ENCODE data around the gene RAB35. TPM values are rescaled to one million over a fixed set of nuclear protein-coding genes. Genes with fewer than 3 reads are reported as not detected.

The RAB35 gene
- total and polyA plus RNA-seq, 9 donors: 21.3 to 34.9 (median 30.9) TPM

DNA sequence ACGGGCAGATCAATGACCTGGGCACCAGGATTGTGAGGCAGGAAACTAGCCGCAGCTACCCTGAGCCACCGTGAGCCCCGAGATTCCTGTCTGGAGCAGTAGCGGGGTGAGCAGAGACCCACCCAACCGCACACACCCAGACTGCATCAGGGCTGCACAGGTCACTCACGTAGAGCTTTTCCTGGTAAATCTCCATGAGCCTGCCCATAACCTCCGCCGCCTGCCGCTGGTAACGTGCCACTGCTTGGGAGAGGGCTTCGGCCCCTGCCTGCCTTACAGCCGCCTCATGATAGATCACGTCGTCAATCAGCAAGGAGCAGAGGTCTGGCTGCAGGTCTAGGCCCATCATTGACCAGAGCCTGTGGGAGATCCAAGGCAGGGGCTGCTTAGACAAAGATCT, 38.5 kb upstream of the RAB35 start:
- H3K9me3 ChIP-seq (replicated peaks; ENCODE audit: control insufficient read depth, low read depth, low read length): no peaks in the 10 kb centered on the region
- no peaks in the 10 kb centered on the region for H3K27me3 ChIP-seq (ENCODE audit: control insufficient read depth, insufficient read depth, low read length)
- 93% methylated on average over 15 of the region's 15 CpGs for WGBS (ENCODE audit: insufficient coverage)
- H3K36me3 ChIP-seq (ENCODE audit: control insufficient read depth, insufficient read depth, low read length): peaks cover 86% of the 10 kb centered on the region
- no peak overlapping the region for H3K27ac ChIP-seq (ENCODE audit: low read length)
- no peak for DNase-seq
- no peak overlapping the region for H3K4me3 ChIP-seq (ENCODE audit: low read length)
- H3K4me1 ChIP-seq (ENCODE audit: control insufficient read depth, insufficient read depth, low read length): no peaks in the 10 kb centered on the region

DNA sequence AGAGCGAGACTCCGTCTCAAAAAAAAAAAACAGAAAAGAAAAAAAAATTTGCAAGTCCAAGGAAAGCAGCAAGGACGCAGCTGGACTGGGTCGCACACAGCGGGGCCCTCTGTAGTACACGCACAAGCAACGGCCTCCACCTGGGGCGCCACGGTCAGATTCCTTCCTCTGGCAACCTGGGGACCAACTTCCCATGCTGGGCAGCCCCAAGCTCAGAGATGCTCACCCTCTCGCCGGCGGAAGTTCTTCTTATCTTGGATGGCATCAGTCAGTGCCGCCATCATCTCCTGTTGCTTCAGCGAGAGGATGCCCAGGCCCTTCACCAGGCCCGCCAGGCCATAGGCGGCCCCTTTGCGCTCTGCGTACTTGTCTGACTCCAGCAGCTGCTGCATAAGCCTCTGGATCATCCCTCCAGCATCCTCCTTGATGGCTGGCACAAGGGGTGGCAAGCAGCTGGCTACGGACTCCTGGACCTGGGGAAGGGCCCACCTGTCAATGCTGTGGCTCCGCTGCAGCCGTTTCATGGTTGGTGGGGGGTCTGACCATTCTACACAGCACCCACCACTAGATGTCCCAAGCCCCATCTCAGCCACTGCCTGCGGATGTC, 34.5 kb upstream of the RAB35 start:
- H3K36me3 ChIP-seq (ENCODE audit: control insufficient read depth, insufficient read depth, low read length): peaks cover 88% of the 10 kb centered on the region
- H3K27me3 ChIP-seq (ENCODE audit: control insufficient read depth, insufficient read depth, low read length): no peaks in the 10 kb centered on the region
- WGBS (ENCODE audit: insufficient coverage): 96% methylated on average over 15 of the region's 22 CpGs
- H3K27ac ChIP-seq (ENCODE audit: low read length): no peak overlapping the region
- H3K4me1 ChIP-seq (ENCODE audit: control insufficient read depth, insufficient read depth, low read length): no peaks in the 10 kb centered on the region
- H3K4me3 ChIP-seq (ENCODE audit: low read length): no peak overlapping the region
- H3K9me3 ChIP-seq (replicated peaks; ENCODE audit: control insufficient read depth, low read depth, low read length): no peaks in the 10 kb centered on the region
- no peak for DNase-seq

DNA sequence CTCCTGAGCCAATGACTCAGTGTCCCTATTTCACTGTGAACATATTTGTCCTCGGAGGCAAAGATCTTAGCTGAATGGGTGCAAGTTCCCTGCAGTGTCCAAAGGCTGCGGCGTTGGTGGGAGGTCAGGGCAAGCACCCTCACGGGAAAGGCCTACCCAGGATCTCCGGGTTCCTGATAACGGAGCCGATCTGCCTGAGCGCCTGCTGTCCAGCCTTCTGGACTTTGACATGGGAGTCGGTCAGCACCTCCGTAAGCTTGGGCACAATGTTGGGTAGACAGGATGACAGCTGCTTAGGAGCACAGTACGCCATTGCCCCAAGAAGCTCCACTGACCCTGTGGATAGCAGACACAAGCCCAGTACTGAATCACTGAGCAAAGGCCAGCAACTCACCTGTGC, 31.5 kb upstream of the RAB35 start:
- peaks cover 82% of the 10 kb centered on the region for H3K36me3 ChIP-seq (ENCODE audit: control insufficient read depth, insufficient read depth, low read length)
- H3K27me3 ChIP-seq (ENCODE audit: control insufficient read depth, insufficient read depth, low read length): no peaks in the 10 kb centered on the region
- H3K4me3 ChIP-seq (ENCODE audit: low read length): no peak overlapping the region
- DNase-seq: no peak
- WGBS (ENCODE audit: insufficient coverage): 90% methylated on average over 11 of the region's 11 CpGs
- no peaks in the 10 kb centered on the region for H3K4me1 ChIP-seq (ENCODE audit: control insufficient read depth, insufficient read depth, low read length)
- H3K27ac ChIP-seq (ENCODE audit: low read length): no peak overlapping the region
- H3K9me3 ChIP-seq (replicated peaks; ENCODE audit: control insufficient read depth, low read depth, low read length): no peaks in the 10 kb centered on the region

DNA sequence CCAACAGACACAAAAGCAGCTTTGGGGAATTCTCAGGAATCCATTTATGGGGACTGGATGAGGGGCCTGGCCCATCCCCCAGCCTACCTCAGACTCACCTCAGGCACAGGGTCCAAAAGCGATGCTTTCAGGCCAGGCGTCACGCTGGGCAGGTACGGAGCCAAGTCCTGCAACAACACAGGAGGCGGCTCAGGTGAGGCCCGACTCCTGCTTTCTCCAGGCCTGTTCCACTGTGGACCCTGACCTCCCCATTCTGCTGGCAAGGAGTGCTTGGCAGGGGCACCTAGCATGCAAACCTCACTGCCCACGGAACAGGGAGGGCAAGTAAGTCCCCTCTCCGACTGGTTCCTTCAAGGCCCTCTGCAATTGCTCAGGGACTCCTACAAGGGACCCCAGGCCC, 28.6 kb upstream of the RAB35 start:
- no peak overlapping the region for H3K27ac ChIP-seq (ENCODE audit: low read length)
- no peak for DNase-seq
- WGBS (ENCODE audit: insufficient coverage): 99% methylated on average over 7 of the region's 8 CpGs
- no peaks in the 10 kb centered on the region for H3K27me3 ChIP-seq (ENCODE audit: control insufficient read depth, insufficient read depth, low read length)
- H3K36me3 ChIP-seq (ENCODE audit: control insufficient read depth, insufficient read depth, low read length): peaks cover 88% of the 10 kb centered on the region
- H3K4me1 ChIP-seq (ENCODE audit: control insufficient read depth, insufficient read depth, low read length): no peaks in the 10 kb centered on the region
- H3K4me3 ChIP-seq (ENCODE audit: low read length): no peak overlapping the region
- no peaks in the 10 kb centered on the region for H3K9me3 ChIP-seq (replicated peaks; ENCODE audit: control insufficient read depth, low read depth, low read length)

DNA sequence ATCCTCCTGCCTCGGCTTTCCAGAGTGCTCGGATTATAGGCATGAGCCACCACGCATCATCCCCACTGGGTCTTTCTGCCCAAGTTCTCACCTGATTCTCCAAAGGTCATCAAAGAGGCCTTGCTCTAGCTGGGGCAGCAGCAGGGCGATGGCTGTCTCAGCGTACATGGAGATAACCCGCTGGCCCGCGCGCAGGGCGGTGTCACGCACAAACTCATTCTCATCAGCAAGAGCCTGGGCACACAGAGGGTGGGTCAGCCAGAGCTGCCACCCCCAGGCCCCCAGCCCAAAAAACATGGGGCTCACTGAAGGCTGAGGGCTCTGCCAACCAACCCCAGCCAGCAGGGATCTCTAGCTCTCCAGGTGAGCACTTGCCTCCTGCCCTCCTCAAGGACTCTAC, 27.7 kb upstream of the RAB35 start:
- 93% methylated on average over 11 of the region's 11 CpGs for WGBS (ENCODE audit: insufficient coverage)
- DNase-seq: no peak
- no peak overlapping the region for H3K4me3 ChIP-seq (ENCODE audit: low read length)

DNA sequence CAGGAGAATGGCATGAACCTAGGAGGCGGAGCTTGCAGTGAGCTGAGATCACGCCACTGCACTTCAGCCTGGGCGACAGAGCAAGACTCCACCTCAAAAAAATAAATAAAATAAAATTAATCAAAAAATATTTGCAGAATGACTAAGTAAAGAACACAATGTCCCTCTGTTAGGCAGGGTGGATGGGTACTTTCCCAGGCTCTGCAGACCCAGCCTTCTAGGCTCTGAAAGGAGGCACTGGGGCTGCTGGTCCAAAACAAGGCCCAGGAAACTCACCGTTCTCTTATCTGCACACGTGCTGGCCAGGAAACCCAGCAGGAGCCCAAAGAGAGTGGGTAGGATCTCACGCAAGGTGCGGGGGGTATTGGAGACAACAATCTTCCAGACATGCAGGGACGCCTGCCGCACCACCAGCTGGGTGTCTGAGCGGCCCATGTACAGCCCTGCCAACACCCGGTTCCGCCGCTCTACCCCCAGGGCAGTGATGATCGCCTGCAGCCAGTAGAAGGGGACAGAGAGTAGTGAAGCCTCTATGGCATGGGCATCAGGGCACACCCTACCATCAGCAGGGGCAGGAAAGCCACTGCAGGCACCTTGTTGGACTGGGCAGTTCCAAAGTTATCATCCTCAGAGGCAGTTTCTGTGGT, 25.8 kb upstream of the RAB35 start:
- no peak overlapping the region for H3K4me3 ChIP-seq (ENCODE audit: low read length)
- H3K27me3 ChIP-seq (ENCODE audit: control insufficient read depth, insufficient read depth, low read length): no peaks in the 10 kb centered on the region
- H3K9me3 ChIP-seq (replicated peaks; ENCODE audit: control insufficient read depth, low read depth, low read length): no peaks in the 10 kb centered on the region
- no peaks in the 10 kb centered on the region for H3K4me1 ChIP-seq (ENCODE audit: control insufficient read depth, insufficient read depth, low read length)
- peaks cover 89% of the 10 kb centered on the region for H3K36me3 ChIP-seq (ENCODE audit: control insufficient read depth, insufficient read depth, low read length)
- no peak for DNase-seq
- WGBS (ENCODE audit: insufficient coverage): 95% methylated on average over 11 of the region's 14 CpGs
- no peak overlapping the region for H3K27ac ChIP-seq (ENCODE audit: low read length)

More for the DNA sequence above, 27.7 kb upstream of the RAB35 start:
- no peaks in the 10 kb centered on the region for H3K9me3 ChIP-seq (replicated peaks; ENCODE audit: control insufficient read depth, low read depth, low read length)
- no peaks in the 10 kb centered on the region for H3K27me3 ChIP-seq (ENCODE audit: control insufficient read depth, insufficient read depth, low read length)
- H3K36me3 ChIP-seq (ENCODE audit: control insufficient read depth, insufficient read depth, low read length): peaks cover 88% of the 10 kb centered on the region
- H3K4me1 ChIP-seq (ENCODE audit: control insufficient read depth, insufficient read depth, low read length): no peaks in the 10 kb centered on the region
- H3K27ac ChIP-seq (ENCODE audit: low read length): no peak overlapping the region

DNA sequence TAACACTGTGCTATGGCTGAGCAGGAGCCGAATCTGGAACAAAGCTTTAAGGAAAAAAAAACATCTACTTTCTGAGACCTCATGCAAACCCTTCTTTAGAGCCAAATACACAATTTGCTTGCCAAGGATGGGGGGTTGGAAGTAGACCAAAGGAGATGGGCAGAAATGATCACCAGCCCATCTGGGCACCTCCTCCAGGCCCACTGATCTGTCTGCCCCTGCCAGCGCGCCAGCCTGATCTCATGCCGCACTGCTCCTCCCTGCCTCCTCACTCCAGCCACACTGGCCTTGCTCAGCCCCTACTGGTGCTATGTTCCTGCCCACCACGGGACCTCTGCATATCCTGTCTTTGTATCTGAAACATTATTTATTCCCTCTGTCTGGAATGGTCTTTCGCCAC, 24.8 kb upstream of the RAB35 start:
- H3K36me3 ChIP-seq (ENCODE audit: control insufficient read depth, insufficient read depth, low read length): peaks cover 91% of the 10 kb centered on the region
- DNase-seq: no peak
- H3K4me3 ChIP-seq (ENCODE audit: low read length): no peak overlapping the region
- H3K9me3 ChIP-seq (replicated peaks; ENCODE audit: control insufficient read depth, low read depth, low read length): no peaks in the 10 kb centered on the region
- WGBS (ENCODE audit: insufficient coverage): 93% methylated on average over 5 of the region's 6 CpGs
- no peaks in the 10 kb centered on the region for H3K4me1 ChIP-seq (ENCODE audit: control insufficient read depth, insufficient read depth, low read length)
- H3K27ac ChIP-seq (ENCODE audit: low read length): no peak overlapping the region
- H3K27me3 ChIP-seq (ENCODE audit: control insufficient read depth, insufficient read depth, low read length): no peaks in the 10 kb centered on the region

DNA sequence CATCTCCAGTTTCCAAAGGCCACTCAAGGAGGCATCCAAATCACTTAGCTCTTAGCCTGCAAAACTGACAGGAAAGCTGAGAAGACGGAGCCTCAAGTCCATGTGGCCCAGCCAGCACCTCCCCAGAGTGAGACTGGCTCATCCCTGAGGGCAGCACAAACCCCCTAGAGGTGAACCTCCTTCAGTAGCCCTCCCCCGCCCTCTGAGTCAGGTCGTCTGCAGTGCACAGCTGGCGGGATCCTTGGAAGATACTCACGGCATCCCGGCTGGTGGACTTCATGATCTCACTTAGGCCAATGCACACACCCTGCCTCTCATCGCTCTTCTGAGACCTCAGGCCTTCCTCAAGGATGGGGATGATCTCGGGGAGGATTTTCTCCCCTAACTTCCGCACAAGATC, 24.1 kb upstream of the RAB35 start:
- no peaks in the 10 kb centered on the region for H3K4me1 ChIP-seq (ENCODE audit: control insufficient read depth, insufficient read depth, low read length)
- H3K9me3 ChIP-seq (replicated peaks; ENCODE audit: control insufficient read depth, low read depth, low read length): no peaks in the 10 kb centered on the region
- DNase-seq: no peak
- H3K27ac ChIP-seq (ENCODE audit: low read length): no peak overlapping the region
- 79% methylated on average over 9 of the region's 9 CpGs for WGBS (ENCODE audit: insufficient coverage)
- H3K4me3 ChIP-seq (ENCODE audit: low read length): no peak overlapping the region
- H3K36me3 ChIP-seq (ENCODE audit: control insufficient read depth, insufficient read depth, low read length): peaks cover 89% of the 10 kb centered on the region
- H3K27me3 ChIP-seq (ENCODE audit: control insufficient read depth, insufficient read depth, low read length): no peaks in the 10 kb centered on the region

DNA sequence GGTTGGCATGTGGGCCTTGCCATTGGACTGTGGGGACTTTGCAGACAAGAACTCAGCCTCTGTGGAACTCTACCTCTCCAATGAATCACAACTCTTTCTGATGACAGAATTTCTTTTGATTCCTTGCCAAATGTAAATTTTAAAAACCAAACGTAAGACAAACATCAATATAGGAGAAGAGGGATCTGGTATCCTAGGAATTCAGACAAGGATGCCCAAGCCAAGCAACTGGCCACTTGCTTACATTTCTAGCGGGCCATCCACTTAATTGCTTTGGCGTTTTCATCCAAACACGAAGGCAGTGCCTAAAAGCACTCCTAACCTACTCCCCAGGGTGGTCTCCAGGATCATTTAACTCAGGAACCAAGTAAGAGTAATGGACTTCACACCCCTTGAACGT, 23.4 kb upstream of the RAB35 start:
- no peaks in the 10 kb centered on the region for H3K27me3 ChIP-seq (ENCODE audit: control insufficient read depth, insufficient read depth, low read length)
- H3K4me3 ChIP-seq (ENCODE audit: low read length): no peak overlapping the region
- no peaks in the 10 kb centered on the region for H3K9me3 ChIP-seq (replicated peaks; ENCODE audit: control insufficient read depth, low read depth, low read length)
- no peak overlapping the region for H3K27ac ChIP-seq (ENCODE audit: low read length)
- DNase-seq: no peak
- 79% methylated on average over 3 of the region's 5 CpGs for WGBS (ENCODE audit: insufficient coverage)
- H3K36me3 ChIP-seq (ENCODE audit: control insufficient read depth, insufficient read depth, low read length): peaks cover 89% of the 10 kb centered on the region
- no peaks in the 10 kb centered on the region for H3K4me1 ChIP-seq (ENCODE audit: control insufficient read depth, insufficient read depth, low read length)

DNA sequence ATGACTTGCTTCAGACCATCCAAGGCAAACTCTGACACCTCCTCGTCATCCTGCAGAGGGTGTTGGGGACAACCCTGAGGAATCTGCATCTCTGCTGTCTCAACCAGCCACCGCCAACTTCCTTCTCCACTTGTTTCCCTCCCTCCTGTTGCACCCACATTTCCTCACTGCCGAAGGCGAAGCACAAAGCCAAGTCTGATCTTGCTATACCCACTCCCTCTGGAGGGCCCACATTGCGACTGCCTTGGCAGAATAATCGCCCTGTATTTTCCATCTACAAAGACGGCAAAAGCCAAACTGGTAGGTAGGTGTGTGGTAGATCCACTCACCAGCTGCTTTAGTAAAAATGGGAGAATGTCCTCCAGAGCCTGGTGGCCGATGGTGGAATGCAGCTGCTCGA, 21.8 kb upstream of the RAB35 start:
- DNase-seq: no peak
- 68% methylated on average over 4 of the region's 9 CpGs for WGBS (ENCODE audit: insufficient coverage)
- Histone ChIP-seq H3K36me3 (ENCODE audit: control insufficient read depth, insufficient read depth, low read length) (peaks cover 92% of the 10 kb centered on the region), H3K4me3 (ENCODE audit: low read length) (no peak overlapping the region), H3K27ac (ENCODE audit: low read length) (no peak overlapping the region), H3K27me3 (ENCODE audit: control insufficient read depth, insufficient read depth, low read length) (no peaks in the 10 kb centered on the region), H3K9me3 (replicated peaks; ENCODE audit: control insufficient read depth, low read depth, low read length) (no peaks in the 10 kb centered on the region), H3K4me1 (ENCODE audit: control insufficient read depth, insufficient read depth, low read length) (no peaks in the 10 kb centered on the region)

DNA sequence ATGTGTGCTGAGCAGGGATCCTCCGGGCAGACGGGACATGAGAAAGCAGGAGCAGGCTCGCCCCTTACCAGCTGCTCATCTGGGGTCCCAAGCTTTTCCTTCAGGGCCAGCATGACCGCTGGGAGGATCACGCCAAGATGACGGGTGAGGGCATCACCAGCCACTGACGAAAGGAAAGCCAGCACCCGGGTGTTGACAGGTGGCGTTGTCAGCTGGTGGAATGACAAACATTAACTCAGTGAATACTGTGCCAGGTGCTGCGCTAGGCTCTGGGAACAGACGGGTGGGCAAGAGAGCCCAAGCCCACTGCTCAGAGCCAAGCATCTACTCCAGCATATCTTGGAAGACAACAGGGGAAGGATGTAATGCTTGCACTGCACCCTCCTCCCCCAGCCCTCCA, 21.3 kb upstream of the RAB35 start:
- Histone ChIP-seq H3K27me3 (ENCODE audit: control insufficient read depth, insufficient read depth, low read length) (no peaks in the 10 kb centered on the region), H3K4me3 (ENCODE audit: low read length) (no peak overlapping the region), H3K9me3 (replicated peaks; ENCODE audit: control insufficient read depth, low read depth, low read length) (no peaks in the 10 kb centered on the region), H3K27ac (ENCODE audit: low read length) (no peak overlapping the region), H3K4me1 (ENCODE audit: control insufficient read depth, insufficient read depth, low read length) (no peaks in the 10 kb centered on the region), H3K36me3 (ENCODE audit: control insufficient read depth, insufficient read depth, low read length) (peaks cover 97% of the 10 kb centered on the region)
- no peak for DNase-seq
- WGBS (ENCODE audit: insufficient coverage): 88% methylated on average over 10 of the region's 11 CpGs
